Stromal cell of bone marrow (primary cell): Measurements from ENCODE around the gene PPT1.

Source experiments
- DNase-seq: peaks from one replicate; pipeline ENCODE4 v3.0.0-alpha.2; 2012; ENCODE audit warnings: low read depth

The PPT1 gene

DNA sequence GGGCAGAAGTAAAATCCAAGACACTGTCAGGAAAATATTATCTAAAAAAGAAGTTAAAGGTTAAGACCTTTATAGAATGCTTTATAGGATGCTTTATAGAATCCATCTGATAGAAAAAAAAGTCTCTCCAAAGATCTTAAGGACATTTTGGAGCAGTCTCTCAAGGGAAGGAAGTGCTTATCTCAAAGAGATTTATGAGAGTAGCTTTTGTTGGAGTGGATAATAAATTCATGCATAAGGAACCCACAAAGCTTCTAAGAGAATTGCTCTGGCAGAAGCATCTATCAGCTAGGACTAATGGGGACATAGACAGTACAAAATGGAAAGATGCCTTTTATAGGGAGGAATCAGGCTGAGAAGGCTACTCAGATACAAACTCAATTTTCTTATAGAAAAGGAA lies 69.4 kb downstream of the PPT1 start:
- DNase-seq = no peak

DNA sequence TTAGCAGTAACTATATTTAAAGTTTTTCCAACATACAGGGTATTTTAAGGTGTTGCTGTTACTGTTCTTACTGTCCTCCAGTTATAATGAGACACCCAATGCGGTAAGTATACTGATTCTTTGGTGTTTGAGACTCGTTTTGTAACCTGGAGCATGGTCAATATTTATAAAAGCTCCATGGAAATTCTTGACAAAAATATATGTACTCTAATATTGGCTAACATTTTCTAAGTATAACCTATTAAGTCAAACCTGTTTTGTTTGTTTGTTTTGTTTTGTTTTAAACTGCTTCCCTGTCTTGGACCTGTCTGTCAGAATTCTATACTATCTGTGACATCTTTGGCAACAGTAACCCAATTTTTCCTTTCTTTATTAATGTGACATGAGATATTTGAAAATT lies 72.4 kb downstream of the PPT1 start:
- DNase-seq = no peak

DNA sequence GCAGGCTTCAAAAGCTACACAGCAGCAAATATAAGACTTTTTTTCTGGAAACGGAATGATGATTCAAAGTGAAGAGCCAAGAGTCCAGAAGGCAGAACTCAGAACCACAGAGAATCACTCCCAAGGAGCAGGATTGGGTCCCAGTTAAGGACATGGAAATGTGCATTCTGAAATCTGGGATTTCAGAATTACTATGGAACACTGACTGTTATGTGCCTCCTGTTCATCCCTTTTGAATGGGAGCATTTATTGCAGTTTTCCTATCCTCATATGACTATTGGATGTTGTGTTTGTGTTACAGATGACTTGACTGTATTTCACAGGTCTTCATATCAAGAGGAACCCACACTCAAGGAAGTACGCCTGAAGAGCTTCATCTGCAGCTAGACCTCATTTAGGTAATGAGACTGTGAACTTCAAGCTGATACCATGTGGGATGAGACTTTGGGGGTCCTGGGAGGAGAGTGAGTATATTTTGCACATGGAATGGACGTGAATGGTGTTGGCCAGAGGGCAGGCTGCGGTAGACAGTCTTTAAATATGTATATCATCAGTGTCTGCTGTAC lies 73.6 kb downstream of the PPT1 start:
- DNase-seq = no peak
